ENCODE data around the gene MKNK2. TPM values are rescaled to one million over a fixed set of nuclear protein-coding genes. Genes with fewer than 3 reads are reported as not detected.
A peak's percentile ranks its signal among the peaks of the same experiment; 100 is the strongest.

The MKNK2 gene
- total RNA-seq, 1 experiment from 2014 or later, result 271 TPM

DNA sequence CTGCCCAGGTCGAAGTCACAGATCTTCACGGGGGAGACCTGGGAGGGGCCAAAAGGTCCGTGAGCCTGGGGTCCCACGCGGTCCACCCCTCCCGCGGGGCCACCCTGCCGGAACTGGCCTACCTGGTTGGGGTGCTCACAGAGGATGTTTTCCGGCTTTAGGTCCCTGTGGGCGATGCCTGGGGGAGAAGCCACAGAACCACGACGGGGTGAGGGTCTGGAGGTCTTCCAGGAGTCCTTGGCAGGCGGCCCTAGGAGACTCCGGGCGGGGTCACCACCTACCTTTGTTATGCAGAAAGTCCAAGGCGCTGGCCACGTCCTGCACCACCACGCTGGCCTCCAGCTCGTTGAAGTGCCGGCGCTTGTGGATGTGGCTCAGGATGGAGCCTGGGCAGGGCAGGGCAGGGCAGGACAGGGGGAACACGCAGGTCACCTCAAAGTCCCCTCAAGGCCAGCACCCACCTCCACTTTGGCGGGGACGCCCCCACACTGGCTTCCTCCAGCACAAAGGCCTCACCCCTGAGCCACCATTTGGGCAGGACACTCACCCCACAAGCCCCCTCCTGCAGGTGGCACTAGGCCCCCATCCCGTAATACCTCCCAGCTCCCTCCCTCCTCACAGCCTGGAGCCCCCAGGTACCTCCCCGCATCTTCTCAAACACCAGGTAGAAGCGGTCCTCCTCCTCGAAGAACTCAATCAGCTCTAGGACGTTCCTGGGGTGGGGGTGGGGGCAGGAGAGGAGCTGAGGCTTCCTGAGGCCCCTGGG is 8.4 kb downstream of the MKNK2 start:
- POLR2A ChIA-PET, result interaction anchor here (0.9 to 4.2 kb wide), 7 partner anchors 10 to 20 kb away, joined by 3 to 39 read pairs (median 6); no protein-coding TSS in a partner anchor

More for the DNA sequence above, 8.4 kb downstream of the MKNK2 start:
- Histone ChIP-seq H3K79me2 (ENCODE audit: insufficient read depth, low read length) (peaks cover 31% of the 10 kb centered on the region; the same call in 1 of the 2 replicates), H3K9me3 (ENCODE audit: control insufficient read depth in 1 of 2, insufficient read depth in 1 of 2, low read depth in 1 of 2, low read length in 2 of 2) (no peaks in the 10 kb centered on the region), H3K27me3 (ENCODE audit: insufficient read depth, low read length) (no peaks in the 10 kb centered on the region), H3K4me3 (replicated peaks in 1 of 2; ENCODE audit: low read depth in 1 of 2, low read length in 2 of 2) (peak overlapping the region; percentile 17 to 32), H3K9ac (ENCODE audit: low read length) (peak overlapping the region; percentile 69), H4K20me1 (ENCODE audit: insufficient read depth) (peaks cover under 1% of the 10 kb centered on the region; the same call in 1 of the 2 replicates), H3K36me3 (ENCODE audit: control insufficient read depth in 1 of 2, insufficient read depth in 2 of 2, low read length in 2 of 2) (peaks cover 19 to 39% of the 10 kb centered on the region in 2 experiments; a peak in 3 of 4 replicates), H3K27ac (ENCODE audit: low read depth, low read length) (peak overlapping the region; percentile 83), H2AFZ (ENCODE audit: low read depth, low read length, poor library complexity, severe bottlenecking) (no peak overlapping the region), H3K4me2 (ENCODE audit: low read length) (peak overlapping the region; percentile 76), H3K9me2 (ENCODE audit: insufficient read depth) (no peaks in the 10 kb centered on the region), H3K4me1 (ENCODE audit: control insufficient read depth in 1 of 2, insufficient read depth in 2 of 2, low read length in 2 of 2) (peaks cover 30 to 61% of the 10 kb centered on the region in 2 experiments)
- DNase-seq (ENCODE audit: low read depth, low spot score) (no peak), ATAC-seq (no peak)
- TF ChIP-seq YY1 (IDR thresholded peaks at IDR 0.05; ENCODE audit: extremely low read depth, insufficient replicate concordance, low read depth, low read length) (no peak), FOSL1 (IDR thresholded peaks at IDR 0.05; ENCODE audit: low read depth) (no peak)
- TF ChIP-seq, protein P1, sequence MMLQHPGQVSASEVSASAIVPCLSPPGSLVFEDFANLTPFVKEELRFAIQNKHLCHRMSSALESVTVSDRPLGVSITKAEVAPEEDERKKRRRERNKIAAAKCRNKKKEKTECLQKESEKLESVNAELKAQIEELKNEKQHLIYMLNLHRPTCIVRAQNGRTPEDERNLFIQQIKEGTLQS (IDR thresholded peaks at IDR 0.05), result no peak
- TF ChIP-seq, protein P2, sequence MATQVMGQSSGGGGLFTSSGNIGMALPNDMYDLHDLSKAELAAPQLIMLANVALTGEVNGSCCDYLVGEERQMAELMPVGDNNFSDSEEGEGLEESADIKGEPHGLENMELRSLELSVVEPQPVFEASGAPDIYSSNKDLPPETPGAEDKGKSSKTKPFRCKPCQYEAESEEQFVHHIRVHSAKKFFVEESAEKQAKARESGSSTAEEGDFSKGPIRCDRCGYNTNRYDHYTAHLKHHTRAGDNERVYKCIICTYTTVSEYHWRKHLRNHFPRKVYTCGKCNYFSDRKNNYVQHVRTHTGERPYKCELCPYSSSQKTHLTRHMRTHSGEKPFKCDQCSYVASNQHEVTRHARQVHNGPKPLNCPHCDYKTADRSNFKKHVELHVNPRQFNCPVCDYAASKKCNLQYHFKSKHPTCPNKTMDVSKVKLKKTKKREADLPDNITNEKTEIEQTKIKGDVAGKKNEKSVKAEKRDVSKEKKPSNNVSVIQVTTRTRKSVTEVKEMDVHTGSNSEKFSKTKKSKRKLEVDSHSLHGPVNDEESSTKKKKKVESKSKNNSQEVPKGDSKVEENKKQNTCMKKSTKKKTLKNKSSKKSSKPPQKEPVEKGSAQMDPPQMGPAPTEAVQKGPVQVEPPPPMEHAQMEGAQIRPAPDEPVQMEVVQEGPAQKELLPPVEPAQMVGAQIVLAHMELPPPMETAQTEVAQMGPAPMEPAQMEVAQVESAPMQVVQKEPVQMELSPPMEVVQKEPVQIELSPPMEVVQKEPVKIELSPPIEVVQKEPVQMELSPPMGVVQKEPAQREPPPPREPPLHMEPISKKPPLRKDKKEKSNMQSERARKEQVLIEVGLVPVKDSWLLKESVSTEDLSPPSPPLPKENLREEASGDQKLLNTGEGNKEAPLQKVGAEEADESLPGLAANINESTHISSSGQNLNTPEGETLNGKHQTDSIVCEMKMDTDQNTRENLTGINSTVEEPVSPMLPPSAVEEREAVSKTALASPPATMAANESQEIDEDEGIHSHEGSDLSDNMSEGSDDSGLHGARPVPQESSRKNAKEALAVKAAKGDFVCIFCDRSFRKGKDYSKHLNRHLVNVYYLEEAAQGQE (IDR thresholded peaks at IDR 0.05; ENCODE audit: low read depth), result no peak
- TF ChIP-seq, protein P3, sequence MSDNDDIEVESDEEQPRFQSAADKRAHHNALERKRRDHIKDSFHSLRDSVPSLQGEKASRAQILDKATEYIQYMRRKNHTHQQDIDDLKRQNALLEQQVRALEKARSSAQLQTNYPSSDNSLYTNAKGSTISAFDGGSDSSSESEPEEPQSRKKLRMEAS (IDR thresholded peaks at IDR 0.05), result no peak
- BruUV-seq (replicated peaks), result no TSS peak
- ChIA-PET RAD21 (ENCODE audit: low non-redundant PET in 1 of 2, low total read pairs in 2 of 2, uncharacterized antibody in 2 of 2, unreplicated experiment in 2 of 2) (interaction anchor here in 1 of 2 experiments (0.6 kb wide), 1 partner anchor 92 kb away, joined by 3 read pairs; no protein-coding TSS in a partner anchor), CTCF (interaction anchor here (1.0 to 1.7 kb wide), 3 partner anchors 10 to 27 kb away, joined by 3 to 7 read pairs (median 4); no protein-coding TSS in a partner anchor)
- intact Hi-C loops (cut with micrococcal nuclease), result no loop called here
